GM18909 (cell line): ENCODE measurements around the gene RBKS.

Source experiments
- ATAC-seq: cut with Tn5 transposase; IDR thresholded peaks from one replicate; pipeline ENCODE4 v1.9.1; 2021; ENCODE audit warnings: mild to moderate bottlenecking; ENCODE audit not compliant: unreplicated experiment, poor library complexity

The RBKS gene

GRCh38 chr2:27839022-27839618 is 51.1 kb downstream of the RBKS start:
- ATAC-seq: no peak

- ATAC-seq: no peak
These were observed 51.7 kb downstream of the RBKS start for GRCh38 chr2:27838502-27838901.

- ATAC-seq: no peak
These were observed 56.3 kb downstream of the RBKS start for GRCh38 chr2:27833931-27834330.

GRCh38 chr2:27832396-27832795 is 57.8 kb downstream of the RBKS start:
- no peak for ATAC-seq

- ATAC-seq: no peak
These were observed 58.7 kb downstream of the RBKS start for GRCh38 chr2:27831279-27832050.

- ATAC-seq: no peak
These were observed 59.5 kb downstream of the RBKS start for GRCh38 chr2:27830656-27831055.

- no peak for ATAC-seq
These were observed 60.4 kb downstream of the RBKS start for GRCh38 chr2:27829791-27830190.

- ATAC-seq: no peak
These were observed 61.9 kb downstream of the RBKS start for GRCh38 chr2:27828305-27828704.

GRCh38 chr2:27824401-27824800 is 65.8 kb downstream of the RBKS start:
- ATAC-seq: no peak

- ATAC-seq: no peak
These were observed 66.6 kb downstream of the RBKS start for GRCh38 chr2:27823569-27823968.

GRCh38 chr2:27823135-27823534 is 67.1 kb downstream of the RBKS start:
- no peak for ATAC-seq

GRCh38 chr2:27822049-27822448 is 68.1 kb downstream of the RBKS start:
- ATAC-seq: no peak

- no peak for ATAC-seq
These were observed 74.2 kb downstream of the RBKS start for GRCh38 chr2:27815860-27816438.

- no peak for ATAC-seq
These were observed 75.4 kb downstream of the RBKS start for GRCh38 chr2:27814758-27815157.

- no peak for ATAC-seq
These were observed 78.4 kb downstream of the RBKS start for GRCh38 chr2:27811768-27812167.

GRCh38 chr2:27810455-27810854 is 79.7 kb downstream of the RBKS start:
- no peak for ATAC-seq

GRCh38 chr2:27809761-27810241 is 80.4 kb downstream of the RBKS start:
- ATAC-seq: no peak

GRCh38 chr2:27808984-27809383 is 81.2 kb downstream of the RBKS start:
- ATAC-seq: no peak

- ATAC-seq: no peak
These were observed 81.8 kb downstream of the RBKS start for GRCh38 chr2:27808418-27808817.

GRCh38 chr2:27807476-27807875 is 82.7 kb downstream of the RBKS start:
- no peak for ATAC-seq

- ATAC-seq: no peak
These were observed 83.7 kb downstream of the RBKS start for GRCh38 chr2:27806311-27807059.
